H1 (cell line): ENCODE data around the gene SCGB1A1. TPM values are rescaled to one million over a fixed set of nuclear protein-coding genes. Genes with fewer than 3 reads are reported as not detected.

Experiments used
- BCL11A ChIP-seq, 2 experiments: IDR thresholded peaks; one replicate each; pipeline ENCODE4 v1.6.1; 2011; ENCODE audit warnings: low read depth in 2 of 2, low read length in 2 of 2, mild to moderate bottlenecking in 2 of 2
- CHD2 ChIP-seq: IDR thresholded peaks from 2 replicates; pipeline ENCODE4 v1.6.1; 2012; ENCODE audit warnings: low read length, improper control_type of control experiment
- KDM4A ChIP-seq: IDR thresholded peaks from one replicate; pipeline ENCODE4 v1.7.1; 2012; ENCODE audit warnings: low read depth, mild to moderate bottlenecking, moderate library complexity, low read length, inconsistent platforms; ENCODE audit not compliant: severe bottlenecking
- POU5F1 ChIP-seq: IDR thresholded peaks from 2 replicates; pipeline ENCODE4 v1.6.1; 2011; ENCODE audit warnings: low read depth, mild to moderate bottlenecking, low read length, moderate library complexity
- TAF7 ChIP-seq: optimal IDR thresholded peaks from 2 replicates; pipeline ENCODE3; 2011; ENCODE audit warnings: low read depth, mild to moderate bottlenecking, inconsistent platforms, low read length, moderate library complexity, borderline replicate concordance
- YY1 ChIP-seq: IDR thresholded peaks from 2 replicates; pipeline ENCODE4 v1.6.1; 2011; ENCODE audit warnings: low read depth, mild to moderate bottlenecking, low read length
- polyA plus RNA-seq, 7 experiments: library from polyadenylated mRNA; depleted of rRNA in 3 of 7; stranded (reverse) in 5 of 7; unstranded in 2 of 7; fragments of >200 nt in 5 of 7; fragments of 200-250 nt in 2 of 7; gene quantifications; 1 replicate in 5 of 7; 2 replicates in 1 of 7; 4 replicates in 1 of 7; pipeline versions ENCODE4 v1.2.1 to v1.2.3, GENCODE V29; 2011 to 2013; ENCODE audit warnings: missing spikeins in 2 of 7, mixed read lengths in 2 of 7
- total RNA-seq: library from RNA; stranded (reverse); fragmentation: NEBNext Ultra II Directional; extraction: Animal tissue kit (Norgen Biotek cat#: 25700); gene quantifications from 2 replicates; pipeline ENCODE4 v1.2.1, GENCODE V29; 2021

Gene SCGB1A1
- total and polyA plus RNA-seq, 2 of the 8 experiments (the other 6 are each of a cell fraction or from before 2014, with no cell fraction given) = not detected

DNA sequence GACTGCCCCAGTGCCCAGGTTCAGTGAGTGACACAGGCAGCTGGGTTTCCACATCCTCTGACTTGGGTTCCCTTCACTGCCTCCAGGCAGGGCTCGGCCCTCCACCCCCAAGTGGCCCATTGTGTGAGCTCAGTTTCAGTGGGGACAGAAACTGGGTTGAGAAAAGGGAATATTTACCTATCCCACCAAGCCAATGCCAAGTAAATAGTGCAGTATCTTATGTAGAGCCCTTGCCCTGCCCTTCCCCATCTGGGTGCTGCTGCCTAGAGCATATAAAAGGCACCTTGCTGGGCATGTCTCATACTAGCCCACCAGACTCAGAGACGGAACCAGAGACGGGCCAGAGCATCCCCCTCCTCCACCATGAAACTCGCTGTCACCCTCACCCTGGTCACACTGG lies at the start of gene SCGB1A1 (continued):
- TF ChIP-seq KDM4A (no peak), TAF7 (no peak), BCL11A (IDR thresholded peaks at IDR 0.05; ENCODE audit: low read depth in 2 of 2, low read length in 2 of 2) (no peak), YY1 (no peak), POU5F1 (no peak), CHD2 (no peak)
